Measurements from ENCODE around the gene DOCK9. TPM values are rescaled to one million over a fixed set of nuclear protein-coding genes. Genes with fewer than 3 reads are reported as not detected.

The DOCK9 gene
- total RNA-seq, 1 donor from 2014 or later = 21.0 TPM

- H3K27ac Mint-ChIP-seq = no peak overlapping the region
- no peak overlapping the region for H3K4me3 Mint-ChIP-seq
- H3K4me1 Mint-ChIP-seq = peaks cover 27% of the 10 kb centered on the region
- no peaks in the 10 kb centered on the region for H3K27me3 Mint-ChIP-seq (ENCODE audit: low read depth)
- no peak for TF ChIP-seq CTCF (IDR thresholded peaks at IDR 0.05; ENCODE audit: unreplicated experiment)
- no peaks in the 10 kb centered on the region for H3K36me3 Mint-ChIP-seq
- no peak for DNase-seq (ENCODE audit: low spot score in 2 of 2, unreplicated experiment in 2 of 2)
- H3K9me3 Mint-ChIP-seq = no peaks in the 10 kb centered on the region
Observed at GRCh38 chr13:98981369-98982080, 3.7 kb upstream of the DOCK9 start.

DNA sequence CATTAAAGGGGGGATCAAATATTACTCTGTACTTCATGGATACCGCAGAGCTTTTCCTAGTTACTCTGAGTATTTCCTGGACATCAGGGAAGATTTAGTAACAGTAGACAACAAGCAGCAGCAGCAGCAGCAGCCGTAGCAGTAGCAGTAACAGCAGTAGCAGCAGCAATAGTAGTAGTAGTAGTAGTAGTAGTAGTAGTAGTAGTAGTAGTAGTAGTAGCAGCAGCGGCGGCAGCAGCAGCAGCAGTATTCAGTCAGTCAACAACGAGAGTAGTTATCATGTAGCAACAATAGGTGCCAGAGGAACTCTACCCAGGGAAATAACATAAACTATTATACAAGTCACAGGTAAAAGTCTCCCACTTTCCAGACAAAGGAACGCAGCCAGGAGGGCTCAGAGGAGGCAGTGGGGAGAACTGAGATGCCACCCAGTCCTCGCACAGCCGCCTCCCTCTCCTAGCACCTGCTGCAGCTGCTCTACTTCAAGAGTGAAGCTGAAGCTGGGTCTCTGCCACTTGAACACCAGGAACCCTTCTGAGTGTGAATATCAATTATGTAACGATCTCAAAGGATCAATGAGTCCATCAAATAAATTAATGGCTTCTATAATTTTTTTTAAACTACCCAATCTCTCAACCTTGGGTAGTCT, 1.3 kb upstream of the DOCK9 start:
- no peak for DNase-seq (ENCODE audit: low spot score in 2 of 2, unreplicated experiment in 2 of 2)
- no peaks in the 10 kb centered on the region for H3K36me3 Mint-ChIP-seq
- H3K4me3 Mint-ChIP-seq = no peak overlapping the region
- H3K9me3 Mint-ChIP-seq = no peaks in the 10 kb centered on the region
- H3K27me3 Mint-ChIP-seq (ENCODE audit: low read depth) = no peaks in the 10 kb centered on the region
- H3K4me1 Mint-ChIP-seq = peaks cover 44% of the 10 kb centered on the region
- TF ChIP-seq CTCF (IDR thresholded peaks at IDR 0.05; ENCODE audit: unreplicated experiment) = no peak
- peak overlapping the region; percentile 49 for H3K27ac Mint-ChIP-seq

- Mint-ChIP-seq H3K27me3 (ENCODE audit: low read depth) (no peaks in the 10 kb centered on the region), H3K27ac (peak overlapping the region; percentile 82), H3K36me3 (no peaks in the 10 kb centered on the region), H3K4me1 (peaks cover 47% of the 10 kb centered on the region), H3K4me3 (peak overlapping the region; percentile 53), H3K9me3 (no peaks in the 10 kb centered on the region)
- DNase-seq (ENCODE audit: low spot score in 2 of 2, unreplicated experiment in 2 of 2) = no peak
- TF ChIP-seq CTCF (IDR thresholded peaks at IDR 0.05; ENCODE audit: unreplicated experiment) = no peak
Observed at GRCh38 chr13:98978280-98978679, 416 bp upstream of the DOCK9 start.

- peak overlapping the region; percentile 53 for H3K4me3 Mint-ChIP-seq
- H3K27ac Mint-ChIP-seq = peak overlapping the region; percentile 94
- H3K4me1 Mint-ChIP-seq = peaks cover 59% of the 10 kb centered on the region
- no peak for DNase-seq (ENCODE audit: low spot score in 2 of 2, unreplicated experiment in 2 of 2)
- H3K36me3 Mint-ChIP-seq = no peaks in the 10 kb centered on the region
- no peak for TF ChIP-seq CTCF (IDR thresholded peaks at IDR 0.05; ENCODE audit: unreplicated experiment)
- no peaks in the 10 kb centered on the region for H3K27me3 Mint-ChIP-seq (ENCODE audit: low read depth)
- H3K9me3 Mint-ChIP-seq = no peaks in the 10 kb centered on the region
Observed at GRCh38 chr13:98976941-98977340, 923 bp downstream of the DOCK9 start.

DNA sequence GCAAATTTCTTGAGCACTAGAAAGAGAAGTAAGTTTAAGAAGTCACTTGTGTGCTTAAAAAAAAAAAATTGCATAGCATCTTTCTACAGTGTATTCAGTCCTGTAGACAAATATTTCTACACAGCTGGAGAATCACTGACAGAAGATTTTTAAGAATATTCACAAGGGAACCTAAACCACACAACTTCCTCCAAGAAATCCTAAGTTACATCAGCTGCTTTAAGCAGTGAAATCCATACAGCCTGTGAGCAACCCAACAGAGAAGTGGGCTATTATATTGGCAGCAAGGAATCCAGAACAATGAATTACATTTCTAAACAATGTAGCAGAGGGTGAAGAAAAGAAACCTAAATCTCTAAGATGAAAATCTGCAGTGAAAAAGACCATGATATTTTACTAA, 1.5 kb downstream of the DOCK9 start:
- no peaks in the 10 kb centered on the region for H3K36me3 Mint-ChIP-seq
- TF ChIP-seq CTCF (IDR thresholded peaks at IDR 0.05; ENCODE audit: unreplicated experiment) = no peak
- H3K27ac Mint-ChIP-seq = peak overlapping the region; percentile 94
- no peaks in the 10 kb centered on the region for H3K27me3 Mint-ChIP-seq (ENCODE audit: low read depth)
- no peak for DNase-seq (ENCODE audit: low spot score in 2 of 2, unreplicated experiment in 2 of 2)
- H3K9me3 Mint-ChIP-seq = no peaks in the 10 kb centered on the region
- peaks cover 63% of the 10 kb centered on the region for H3K4me1 Mint-ChIP-seq
- H3K4me3 Mint-ChIP-seq = peak overlapping the region; percentile 12

All from mesothelial cell of epicardium (in vitro differentiated cells).